Lung (tissue), 12 donors: ENCODE measurements around the gene CBLN1. TPM values are rescaled to one million over a fixed set of nuclear protein-coding genes. Genes with fewer than 3 reads are reported as not detected.

Experiments
- ATAC-seq: fragments of 200-7000 bp; cut with Tn5 transposase; one replicate; pipeline ENCODE4 v1.9.1; 2020; ENCODE audit warnings: moderate number of reproducible peaks; ENCODE audit not compliant: insufficient read depth, low FRiP score
- DNase-seq, 3 donors: peaks; one replicate each; pipeline ENCODE4 v3.0.0-alpha.2; 2013 to 2017
- H3K27ac ChIP-seq, 2 donors: one replicate each; pipeline ENCODE4 v1.5.1; 2013; ENCODE audit warnings: mild to moderate bottlenecking in 2 of 2, moderate library complexity in 2 of 2, control low read depth in 1 of 2, inconsistent platforms in 1 of 2, low read depth in 1 of 2, low read length in 1 of 2
- H3K27me3 ChIP-seq, 3 donors: one replicate each; pipeline ENCODE4 v1.5.1; 2013; ENCODE audit warnings: low read length in 2 of 3; ENCODE audit not compliant: control insufficient read depth in 3 of 3, insufficient read depth in 3 of 3
- H3K36me3 ChIP-seq, 4 donors: one replicate each; pipeline ENCODE4 v1.5.1; 2013; ENCODE audit warnings: low read length in 4 of 4, mild to moderate bottlenecking in 1 of 4, moderate library complexity in 1 of 4; ENCODE audit not compliant: control insufficient read depth in 4 of 4, insufficient read depth in 4 of 4
- H3K4me1 ChIP-seq, 5 donors: one replicate each; pipeline ENCODE4 v1.5.1; 2013; ENCODE audit warnings: low read length in 5 of 5, mild to moderate bottlenecking in 2 of 5, moderate library complexity in 1 of 5; ENCODE audit not compliant: control insufficient read depth in 5 of 5, insufficient read depth in 5 of 5
- H3K4me3 ChIP-seq: one replicate; pipeline ENCODE4 v1.5.1; 2013; ENCODE audit warnings: mild to moderate bottlenecking, control low read depth, moderate library complexity
- H3K9ac ChIP-seq, 2 donors: one replicate each; pipeline ENCODE4 v1.5.1; 2013; ENCODE audit warnings: low read length in 2 of 2, control low read depth in 1 of 2; ENCODE audit not compliant: insufficient read depth in 1 of 2
- H3K9me3 ChIP-seq, 4 donors: one replicate each; pipeline ENCODE4 v1.5.1; 2013; ENCODE audit warnings: low read length in 3 of 4, mild to moderate bottlenecking in 1 of 4, moderate library complexity in 1 of 4; ENCODE audit not compliant: control insufficient read depth in 4 of 4, insufficient read depth in 3 of 4
- WGBS, 2 donors: extraction: QIAGEN DNeasy Blood & Tissue Kit; methylation state at CpG; one replicate each; pipeline ENCODE4 v1.1.7; 2013; 5-methylcytosine and 5-hydroxymethylcytosine counted together
- polyA plus RNA-seq, 2 donors: library from polyadenylated mRNA; stranded (reverse); fragments of 200-250 nt; gene quantifications; one replicate each; pipeline ENCODE4 v1.2.1, GENCODE V29; 2013
- total RNA-seq, 2 donors: library from RNA; depleted of rRNA in 1 of 2; stranded (reverse); fragments of >200 nt in 1 of 2; gene quantifications; one replicate each; pipeline ENCODE4 v1.2.1, GENCODE V29; 2014 to 2021
- TF ChIP-seq, protein P1 (sequence below): IDR thresholded peaks from 2 replicates; pipeline ENCODE4 v1.5.1; 2012; ENCODE audit warnings: mild to moderate bottlenecking; ENCODE audit errors: control extremely low read depth, extremely low read depth
- donor health status: control.
- donor health status: control.
- donor health status: Bipolar disorder and iron deficiency.
- donor health status: healthy.
- donor health status: DM: yes; HTN: yes; CAD: no.

CBLN1 gene
- total and polyA plus RNA-seq, 4 donors: 0.40 to 0.43 TPM; not detected in 2

DNA sequence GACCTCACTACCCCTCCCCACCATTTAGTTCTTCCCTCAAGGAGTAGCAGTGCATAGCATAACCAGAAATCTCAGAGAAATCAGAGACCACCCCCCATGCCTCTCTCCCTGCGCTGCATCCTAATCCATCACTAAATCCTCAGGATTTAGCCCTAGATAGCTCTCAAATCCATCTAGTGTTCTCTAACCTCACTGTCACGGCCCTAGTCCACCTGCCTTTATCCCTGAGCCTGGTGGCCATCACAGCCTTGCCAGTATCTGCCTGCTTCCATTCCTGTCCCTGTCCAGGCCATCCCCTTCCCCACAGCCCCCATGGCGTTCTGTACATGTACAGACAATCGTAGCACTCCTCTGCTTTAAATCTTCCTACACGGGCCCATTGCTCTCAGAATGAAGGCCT is 19.1 kb downstream of the CBLN1 start:
- no peak overlapping the region for H3K27ac ChIP-seq
- H3K4me3 ChIP-seq: no peak overlapping the region
- DNase-seq: no peak
- H3K9ac ChIP-seq: no peak overlapping the region
- H3K27me3 ChIP-seq: no peaks in the 10 kb centered on the region
- 82 to 87% methylated on average over 5 of the region's 5 CpGs for WGBS, 2 donors
- TF ChIP-seq, protein P1, sequence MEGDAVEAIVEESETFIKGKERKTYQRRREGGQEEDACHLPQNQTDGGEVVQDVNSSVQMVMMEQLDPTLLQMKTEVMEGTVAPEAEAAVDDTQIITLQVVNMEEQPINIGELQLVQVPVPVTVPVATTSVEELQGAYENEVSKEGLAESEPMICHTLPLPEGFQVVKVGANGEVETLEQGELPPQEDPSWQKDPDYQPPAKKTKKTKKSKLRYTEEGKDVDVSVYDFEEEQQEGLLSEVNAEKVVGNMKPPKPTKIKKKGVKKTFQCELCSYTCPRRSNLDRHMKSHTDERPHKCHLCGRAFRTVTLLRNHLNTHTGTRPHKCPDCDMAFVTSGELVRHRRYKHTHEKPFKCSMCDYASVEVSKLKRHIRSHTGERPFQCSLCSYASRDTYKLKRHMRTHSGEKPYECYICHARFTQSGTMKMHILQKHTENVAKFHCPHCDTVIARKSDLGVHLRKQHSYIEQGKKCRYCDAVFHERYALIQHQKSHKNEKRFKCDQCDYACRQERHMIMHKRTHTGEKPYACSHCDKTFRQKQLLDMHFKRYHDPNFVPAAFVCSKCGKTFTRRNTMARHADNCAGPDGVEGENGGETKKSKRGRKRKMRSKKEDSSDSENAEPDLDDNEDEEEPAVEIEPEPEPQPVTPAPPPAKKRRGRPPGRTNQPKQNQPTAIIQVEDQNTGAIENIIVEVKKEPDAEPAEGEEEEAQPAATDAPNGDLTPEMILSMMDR: no peak
- ATAC-seq: no peak
- H3K4me1 ChIP-seq: no peaks in the 10 kb centered on the region
- H3K36me3 ChIP-seq: no peaks in the 10 kb centered on the region
- H3K9me3 ChIP-seq: no peaks in the 10 kb centered on the region

DNA sequence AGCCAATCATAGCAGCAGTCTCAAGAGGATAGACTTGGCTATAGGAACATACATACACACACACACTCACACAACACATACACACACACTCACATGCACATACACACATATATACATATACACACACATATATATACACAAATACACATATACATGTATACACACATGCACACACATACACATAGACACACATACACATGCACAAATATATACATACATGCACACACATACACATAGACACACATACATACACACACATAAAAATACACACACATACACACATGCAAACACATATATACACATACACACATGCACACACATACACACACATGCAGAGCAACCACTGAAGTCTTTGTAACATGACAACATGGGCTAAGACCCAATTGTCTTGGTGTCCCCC is 19.7 kb downstream of the CBLN1 start:
- H3K27ac ChIP-seq: no peak overlapping the region
- DNase-seq (no peak), ATAC-seq (no peak)
- TF ChIP-seq, protein P1: no peak
- H3K36me3 ChIP-seq: no peaks in the 10 kb centered on the region
- H3K4me3 ChIP-seq: no peak overlapping the region
- H3K27me3 ChIP-seq: no peaks in the 10 kb centered on the region
- no peaks in the 10 kb centered on the region for H3K9me3 ChIP-seq
- H3K4me1 ChIP-seq: no peaks in the 10 kb centered on the region
- H3K9ac ChIP-seq: no peak overlapping the region

DNA sequence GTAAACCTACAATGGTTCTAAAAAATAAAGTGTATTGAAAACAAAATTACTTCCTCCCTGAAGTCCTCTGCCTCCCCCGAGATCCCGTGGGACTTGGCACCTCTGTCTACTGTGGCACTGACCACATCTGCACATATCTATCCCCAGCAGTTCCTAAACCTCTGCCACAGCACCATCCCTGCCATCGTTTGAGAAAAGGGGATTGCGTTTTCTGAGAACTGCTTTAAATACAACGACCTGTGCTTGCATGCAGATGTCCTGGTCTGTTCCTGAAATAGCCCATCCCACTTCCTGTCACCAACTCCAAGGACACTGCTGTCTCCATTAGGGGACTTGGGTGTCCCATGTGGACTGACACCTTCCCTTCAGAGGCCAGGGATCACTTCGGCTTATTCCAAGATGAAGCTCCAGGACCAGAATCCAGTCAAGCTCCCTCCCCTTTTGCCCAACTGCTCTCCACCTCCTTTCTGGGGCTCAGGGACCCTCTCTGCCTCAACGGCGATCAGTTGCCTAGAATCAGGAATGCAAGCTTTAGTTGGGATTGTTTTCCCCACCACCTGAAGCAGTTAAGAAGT is 20.6 kb downstream of the CBLN1 start:
- H3K9me3 ChIP-seq: no peaks in the 10 kb centered on the region
- no peaks in the 10 kb centered on the region for H3K27me3 ChIP-seq
- no peaks in the 10 kb centered on the region for H3K4me1 ChIP-seq
- H3K27ac ChIP-seq: no peak overlapping the region
- no peak overlapping the region for H3K9ac ChIP-seq
- DNase-seq: no peak
- H3K4me3 ChIP-seq: no peak overlapping the region
- H3K36me3 ChIP-seq: no peaks in the 10 kb centered on the region
- TF ChIP-seq, protein P1: no peak
- no peak for ATAC-seq
- WGBS, 2 donors: 54 to 58% methylated on average over 8 of the region's 8 CpGs

DNA sequence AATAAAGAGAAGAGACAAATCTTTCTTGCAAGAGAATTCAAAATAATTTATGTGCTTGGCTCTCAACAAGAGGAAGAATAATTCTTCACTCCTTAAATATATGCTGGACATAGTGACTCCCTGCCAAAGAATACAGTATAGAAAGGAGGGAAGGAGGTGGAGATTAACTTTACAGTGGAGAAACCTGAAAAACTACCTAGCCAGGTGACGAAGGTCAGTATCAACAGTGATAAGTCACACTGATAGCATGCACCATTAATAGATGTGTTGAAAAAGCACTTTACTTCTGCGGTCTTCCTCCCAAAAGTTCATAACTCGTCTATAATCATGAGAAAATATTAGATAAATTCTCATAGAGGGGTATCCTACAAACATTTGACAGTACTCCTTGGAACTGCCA is 21.4 kb downstream of the CBLN1 start:
- ATAC-seq: no peak
- Histone ChIP-seq H3K9ac (no peak overlapping the region), H3K27me3 (no peaks in the 10 kb centered on the region), H3K27ac (no peak overlapping the region), H3K4me3 (no peak overlapping the region), H3K9me3 (no peaks in the 10 kb centered on the region), H3K4me1 (no peaks in the 10 kb centered on the region), H3K36me3 (no peaks in the 10 kb centered on the region)
- TF ChIP-seq, protein P1: no peak
- DNase-seq: no peak
- WGBS, 2 donors: 49 to 75% methylated on average over 3 of the region's 3 CpGs
